Fibroblast of lung (primary cell): ENCODE measurements around the gene PDE4B. TPM values are rescaled to one million over a fixed set of nuclear protein-coding genes. Genes with fewer than 3 reads are reported as not detected.

Experiments
- DNase-seq, 2 donors: peaks; one replicate each; pipeline versions ENCODE4 v3.0.0 to v3.0.0-alpha.2; 2010; ENCODE audit warnings: low read depth in 2 of 2
- H2AFZ ChIP-seq: 2 replicates; pipeline ENCODE4 v1.5.1; 2012; ENCODE audit warnings: low read length, control low read depth, inconsistent platforms
- H3K27ac ChIP-seq: 2 replicates; pipeline ENCODE4 v1.5.1; 2011; ENCODE audit warnings: low read length, control low read depth; ENCODE audit not compliant: insufficient read depth
- H3K27me3 ChIP-seq: 2 replicates; pipeline ENCODE4 v1.5.1; 2011; ENCODE audit warnings: mild to moderate bottlenecking, low read length; ENCODE audit not compliant: control insufficient read depth, insufficient read depth
- H3K36me3 ChIP-seq: 2 replicates; pipeline ENCODE4 v1.5.1; 2011; ENCODE audit warnings: low read length; ENCODE audit not compliant: control insufficient read depth, insufficient read depth
- H3K4me1 ChIP-seq: 2 replicates; pipeline ENCODE4 v1.5.1; 2011; ENCODE audit warnings: low read length; ENCODE audit not compliant: control insufficient read depth, insufficient read depth; ENCODE audit errors: extremely low read depth
- H3K4me2 ChIP-seq: 2 replicates; pipeline ENCODE4 v1.5.1; 2011; ENCODE audit warnings: low read length, control low read depth; ENCODE audit not compliant: insufficient read depth; ENCODE audit errors: extremely low read depth
- H3K4me3 ChIP-seq, 4 experiments: fragments of 200-600 bp in 1 of 4; sonication (generic) in 1 of 4; replicated peaks in 1 of 4; 2 replicates each; pipeline ENCODE4 v1.5.1; 2011 to 2016; ENCODE audit warnings: low read length in 4 of 4, low read depth in 3 of 4, mild to moderate bottlenecking in 3 of 4, control low read depth in 2 of 4, inconsistent platforms in 1 of 4, mixed read lengths in 1 of 4; ENCODE audit not compliant: insufficient read depth in 1 of 4; ENCODE audit errors: control extremely low read depth in 1 of 4
- H3K79me2 ChIP-seq: 2 replicates; pipeline ENCODE4 v1.5.1; 2012; ENCODE audit warnings: mild to moderate bottlenecking, low read length, inconsistent platforms; ENCODE audit not compliant: control insufficient read depth, insufficient read depth
- H3K9ac ChIP-seq: 2 replicates; pipeline ENCODE4 v1.5.1; 2011; ENCODE audit warnings: mild to moderate bottlenecking, low read length, control low read depth; ENCODE audit not compliant: insufficient read depth
- H3K9me3 ChIP-seq: 2 replicates; pipeline ENCODE4 v1.5.1; 2012; ENCODE audit warnings: low read depth, low read length; ENCODE audit not compliant: control insufficient read depth, insufficient read depth
- H4K20me1 ChIP-seq: 2 replicates; pipeline ENCODE4 v1.5.1; 2011; ENCODE audit warnings: low read length; ENCODE audit not compliant: control insufficient read depth, insufficient read depth; ENCODE audit errors: extremely low read depth
- CTCF ChIP-seq, 2 donors: IDR thresholded peaks in 1 of 2; conservative IDR thresholded peaks in 1 of 2; 1 replicate in 1 of 2; 2 replicates in 1 of 2; pipeline ENCODE4 v1.5.1; 2011 to 2012; ENCODE audit warnings: low read length in 2 of 2, control low read depth in 1 of 2, inconsistent platforms in 1 of 2, low read depth in 1 of 2, mild to moderate bottlenecking in 1 of 2
- EZH2 ChIP-seq: IDR thresholded peaks from 2 replicates; pipeline ENCODE4 v1.5.1; 2012; ENCODE audit warnings: low read length, control low read depth, mild to moderate bottlenecking; ENCODE audit errors: missing control alignments
- polyA plus RNA-seq, 2 donors: library from polyadenylated mRNA; depleted of rRNA in 1 of 2; stranded (reverse) in 1 of 2; unstranded in 1 of 2; fragments of >200 nt; gene quantifications; 2 replicates each; pipeline ENCODE4 v1.2.1, GENCODE V29; 2011 to 2012; ENCODE audit warnings: missing spikeins in 1 of 2
- total RNA-seq: library from RNA; depleted of rRNA; stranded (reverse); fragments of >200 nt; gene quantifications from 2 replicates; pipeline ENCODE4 v1.2.1, GENCODE V29; 2014

Gene PDE4B
- total and polyA plus RNA-seq, 2 donors (not counting 1 experiment from before 2014, with no cell fraction given), result 3.7 to 19.8 TPM

- H3K9me3 ChIP-seq, result no peaks in the 10 kb centered on the region
- no peaks in the 10 kb centered on the region for H3K4me1 ChIP-seq
- H3K36me3 ChIP-seq, result no peaks in the 10 kb centered on the region
- DNase-seq, result peak; percentile 19 to 55
- H3K4me2 ChIP-seq, result no peak overlapping the region
- H3K4me3 ChIP-seq, result no peak overlapping the region
- no peaks in the 10 kb centered on the region for H3K27me3 ChIP-seq
- H3K27ac ChIP-seq, result no peak overlapping the region
- TF ChIP-seq EZH2 (no peak), CTCF (conservative IDR thresholded peaks at IDR 0.05 in 1 of 2, IDR thresholded peaks at IDR 0.05 in 1 of 2; ENCODE audit: low read depth in 1 of 2, low read length in 2 of 2) (no peak)
- no peak overlapping the region for H2AFZ ChIP-seq
- H3K79me2 ChIP-seq, result no peaks in the 10 kb centered on the region
- H3K9ac ChIP-seq, result no peak overlapping the region
- H4K20me1 ChIP-seq, result no peaks in the 10 kb centered on the region
These were observed 572.9 kb downstream of the PDE4B start for GRCh38 chr1:66365635-66366034.

GRCh38 chr1:66366634-66367033 is 573.9 kb downstream of the PDE4B start:
- H3K79me2 ChIP-seq, result no peaks in the 10 kb centered on the region
- H4K20me1 ChIP-seq, result no peaks in the 10 kb centered on the region
- H3K27me3 ChIP-seq, result no peaks in the 10 kb centered on the region
- H3K36me3 ChIP-seq, result no peaks in the 10 kb centered on the region
- no peak overlapping the region for H3K4me3 ChIP-seq
- DNase-seq, result no peak
- no peaks in the 10 kb centered on the region for H3K4me1 ChIP-seq
- H3K27ac ChIP-seq, result no peak overlapping the region
- H3K9me3 ChIP-seq, result no peaks in the 10 kb centered on the region
- TF ChIP-seq EZH2 (no peak), CTCF (conservative IDR thresholded peaks at IDR 0.05 in 1 of 2, IDR thresholded peaks at IDR 0.05 in 1 of 2; ENCODE audit: low read depth in 1 of 2, low read length in 2 of 2) (no peak)
- H3K9ac ChIP-seq, result no peak overlapping the region
- no peak overlapping the region for H2AFZ ChIP-seq
- H3K4me2 ChIP-seq, result no peak overlapping the region

DNA sequence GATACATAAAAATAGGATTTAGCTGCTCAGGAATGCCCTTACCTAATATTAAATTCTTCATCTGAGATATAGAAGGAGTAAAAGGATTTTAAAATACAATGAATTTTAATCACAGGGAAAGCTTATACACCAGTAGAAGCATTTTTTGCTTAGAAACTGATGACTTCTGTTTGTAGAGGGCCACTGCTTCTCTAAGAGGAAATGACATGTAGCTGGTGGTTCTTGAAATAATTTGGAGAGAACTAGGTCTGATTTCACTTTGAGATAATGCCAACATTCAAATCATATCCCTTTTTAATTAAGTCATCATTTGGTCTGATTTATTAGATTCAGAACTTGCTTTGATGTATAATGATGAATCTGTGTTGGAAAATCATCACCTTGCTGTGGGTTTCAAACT is 574.7 kb downstream of the PDE4B start:
- no peak overlapping the region for H3K4me2 ChIP-seq
- no peak for TF ChIP-seq CTCF (conservative IDR thresholded peaks at IDR 0.05 in 1 of 2, IDR thresholded peaks at IDR 0.05 in 1 of 2; ENCODE audit: low read depth in 1 of 2, low read length in 2 of 2)
- no peak for TF ChIP-seq EZH2
- H4K20me1 ChIP-seq, result no peaks in the 10 kb centered on the region
- no peak overlapping the region for H3K9ac ChIP-seq
- H3K36me3 ChIP-seq, result no peaks in the 10 kb centered on the region
- H3K79me2 ChIP-seq, result no peaks in the 10 kb centered on the region
- H3K9me3 ChIP-seq, result no peaks in the 10 kb centered on the region
- no peaks in the 10 kb centered on the region for H3K27me3 ChIP-seq
- DNase-seq, result no peak
- no peak overlapping the region for H3K27ac ChIP-seq
- no peak overlapping the region for H2AFZ ChIP-seq
- no peaks in the 10 kb centered on the region for H3K4me1 ChIP-seq
- no peak overlapping the region for H3K4me3 ChIP-seq
